ENCODE measurements around the gene SSBP3.
A peak's percentile ranks its signal among the peaks of the same experiment; 100 is the strongest.

DNA sequence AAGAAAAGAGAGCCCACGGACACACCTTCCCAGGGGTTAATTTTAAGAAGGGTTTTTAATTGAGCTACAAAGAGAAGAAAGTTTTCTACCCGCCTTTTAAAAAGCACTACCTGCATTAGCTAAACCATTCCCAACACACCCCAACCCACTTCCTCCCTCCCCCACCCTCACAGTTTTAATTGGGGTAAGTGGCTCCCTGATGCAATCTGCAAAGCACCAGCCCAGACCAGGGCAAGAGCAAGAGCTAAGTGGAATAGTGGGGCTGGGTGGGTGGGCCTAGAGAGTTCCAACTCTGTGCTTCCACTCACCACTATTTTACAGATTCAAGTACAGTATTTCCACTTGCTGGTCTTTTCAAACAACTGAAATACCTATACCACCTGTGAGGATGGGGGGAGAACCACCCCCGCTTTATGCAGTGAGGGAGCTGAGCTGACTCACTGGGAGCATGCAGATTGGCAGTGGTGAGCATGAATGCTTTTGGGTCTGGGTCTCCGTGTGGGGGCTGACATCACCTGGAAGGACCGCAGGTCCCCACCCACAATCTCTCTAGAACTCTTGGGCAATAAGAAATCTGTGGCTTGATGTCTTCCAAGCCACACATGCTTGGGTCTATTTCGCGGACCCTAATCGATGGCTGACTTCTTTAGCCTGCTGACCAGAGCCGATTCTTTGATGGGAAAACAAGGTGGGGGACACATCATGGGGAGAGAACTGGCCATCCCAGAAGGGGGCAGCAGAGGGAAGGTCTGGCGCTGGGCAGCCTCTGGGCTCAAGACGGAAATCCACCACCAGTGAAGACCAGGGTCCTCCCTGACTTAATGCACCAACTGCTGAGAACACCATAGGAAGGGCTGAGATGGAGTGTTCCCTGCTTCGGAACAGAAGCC lies 95.5 kb downstream of the SSBP3 start:
- TF ChIP-seq CREB1 (CRISPR knock-in tag; IDR thresholded peaks at IDR 0.05; ENCODE audit: low read depth) = no peak
- TF ChIP-seq CTCF (conservative IDR thresholded peaks at IDR 0.05; ENCODE audit: low read depth in 2 of 2) = peak; percentile 71 to 83
- TF ChIP-seq POLR2AphosphoS5 (IDR thresholded peaks at IDR 0.05; ENCODE audit: low read depth) = no peak
- no peak for TF ChIP-seq EZH2 (IDR thresholded peaks at IDR 0.05; ENCODE audit: low read depth, unreplicated experiment)
- no peak for TF ChIP-seq REST (IDR thresholded peaks at IDR 0.05; ENCODE audit: unreplicated experiment)
- TF ChIP-seq ZNF114 (CRISPR knock-in tag; IDR thresholded peaks at IDR 0.05) = no peak
- TF ChIP-seq JUNB (IDR thresholded peaks at IDR 0.05; ENCODE audit: unreplicated experiment) = no peak
- TF ChIP-seq NANOG (IDR thresholded peaks at IDR 0.05; ENCODE audit: borderline replicate concordance) = no peak
- TF ChIP-seq EZH2phosphoT487 (IDR thresholded peaks at IDR 0.05; ENCODE audit: unreplicated experiment) = no peak
- TF ChIP-seq ZNF331 (CRISPR knock-in tag; IDR thresholded peaks at IDR 0.05; ENCODE audit: low read depth) = no peak
- no peak for TF ChIP-seq STAT1 (IDR thresholded peaks at IDR 0.05; ENCODE audit: unreplicated experiment)
- TF ChIP-seq ETS1 (IDR thresholded peaks at IDR 0.05) = no peak
